Measurements from ENCODE around the gene ADCK1. TPM values are rescaled to one million over a fixed set of nuclear protein-coding genes. Genes with fewer than 3 reads are reported as not detected.

The ADCK1 gene
- polyA plus RNA-seq, 1 donor from 2014 or later, result 13.6 TPM

DNA sequence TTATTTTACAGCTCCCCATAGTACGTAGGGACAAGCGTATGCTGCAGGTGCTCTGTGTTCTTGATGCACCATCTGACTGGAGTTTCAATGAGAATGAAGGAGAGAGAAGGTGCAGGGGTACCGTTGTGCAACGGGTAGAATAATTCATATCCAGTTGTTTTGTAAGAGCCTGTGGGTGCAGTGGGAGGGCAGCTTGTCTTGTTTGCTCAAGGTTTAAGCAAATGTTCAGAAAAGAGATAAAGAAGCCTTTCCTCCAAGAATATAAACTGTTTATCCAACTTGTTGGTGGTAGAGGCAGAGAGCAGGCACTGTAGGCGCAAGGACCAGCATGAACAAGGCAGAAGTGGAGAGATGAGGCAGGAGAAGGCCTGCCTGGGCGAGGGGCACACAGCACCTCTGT lies 64.2 kb downstream of the ADCK1 start:
- Histone ChIP-seq H3K27ac (ENCODE audit: low read length) (no peak overlapping the region), H3K4me2 (ENCODE audit: low read length) (no peak overlapping the region), H4K20me1 (ENCODE audit: insufficient read depth) (no peaks in the 10 kb centered on the region), H3K9ac (ENCODE audit: low read length) (no peak overlapping the region), H2AFZ (ENCODE audit: low read depth, low read length) (no peak overlapping the region), H3K9me2 (ENCODE audit: insufficient read depth, low read length) (no peaks in the 10 kb centered on the region), H3K9me3 (ENCODE audit: low read length) (no peaks in the 10 kb centered on the region), H3K36me3 (ENCODE audit: insufficient read depth, low read length) (no peaks in the 10 kb centered on the region), H3K27me3 (ENCODE audit: insufficient read depth, low read depth, low read length) (no peaks in the 10 kb centered on the region), H3K79me2 (replicated peaks; ENCODE audit: insufficient read depth, low read length) (no peaks in the 10 kb centered on the region), H3K4me3 (ENCODE audit: low read length) (no peak overlapping the region), H3F3A (ENCODE audit: insufficient read depth, low read length, poor library complexity, severe bottlenecking) (no peaks in the 10 kb centered on the region)
- TF ChIP-seq EP300 (conservative IDR thresholded peaks at IDR 0.05; ENCODE audit: poor library complexity, severe bottlenecking), result no peak
- no peak for TF ChIP-seq RAD21 (conservative IDR thresholded peaks at IDR 0.05)
- TF ChIP-seq TAF1 (IDR thresholded peaks at IDR 0.05; ENCODE audit: low read depth), result no peak
- no peak for TF ChIP-seq MXI1 (conservative IDR thresholded peaks at IDR 0.05; ENCODE audit: poor library complexity, severe bottlenecking)
- no peak for TF ChIP-seq SMC3 (conservative IDR thresholded peaks at IDR 0.05; ENCODE audit: poor library complexity)
- no peak for TF ChIP-seq EZH2 (IDR thresholded peaks at IDR 0.05; ENCODE audit: borderline replicate concordance, insufficient read depth, low read length, poor library complexity, severe bottlenecking)
- TF ChIP-seq, protein P1, sequence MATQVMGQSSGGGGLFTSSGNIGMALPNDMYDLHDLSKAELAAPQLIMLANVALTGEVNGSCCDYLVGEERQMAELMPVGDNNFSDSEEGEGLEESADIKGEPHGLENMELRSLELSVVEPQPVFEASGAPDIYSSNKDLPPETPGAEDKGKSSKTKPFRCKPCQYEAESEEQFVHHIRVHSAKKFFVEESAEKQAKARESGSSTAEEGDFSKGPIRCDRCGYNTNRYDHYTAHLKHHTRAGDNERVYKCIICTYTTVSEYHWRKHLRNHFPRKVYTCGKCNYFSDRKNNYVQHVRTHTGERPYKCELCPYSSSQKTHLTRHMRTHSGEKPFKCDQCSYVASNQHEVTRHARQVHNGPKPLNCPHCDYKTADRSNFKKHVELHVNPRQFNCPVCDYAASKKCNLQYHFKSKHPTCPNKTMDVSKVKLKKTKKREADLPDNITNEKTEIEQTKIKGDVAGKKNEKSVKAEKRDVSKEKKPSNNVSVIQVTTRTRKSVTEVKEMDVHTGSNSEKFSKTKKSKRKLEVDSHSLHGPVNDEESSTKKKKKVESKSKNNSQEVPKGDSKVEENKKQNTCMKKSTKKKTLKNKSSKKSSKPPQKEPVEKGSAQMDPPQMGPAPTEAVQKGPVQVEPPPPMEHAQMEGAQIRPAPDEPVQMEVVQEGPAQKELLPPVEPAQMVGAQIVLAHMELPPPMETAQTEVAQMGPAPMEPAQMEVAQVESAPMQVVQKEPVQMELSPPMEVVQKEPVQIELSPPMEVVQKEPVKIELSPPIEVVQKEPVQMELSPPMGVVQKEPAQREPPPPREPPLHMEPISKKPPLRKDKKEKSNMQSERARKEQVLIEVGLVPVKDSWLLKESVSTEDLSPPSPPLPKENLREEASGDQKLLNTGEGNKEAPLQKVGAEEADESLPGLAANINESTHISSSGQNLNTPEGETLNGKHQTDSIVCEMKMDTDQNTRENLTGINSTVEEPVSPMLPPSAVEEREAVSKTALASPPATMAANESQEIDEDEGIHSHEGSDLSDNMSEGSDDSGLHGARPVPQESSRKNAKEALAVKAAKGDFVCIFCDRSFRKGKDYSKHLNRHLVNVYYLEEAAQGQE (IDR thresholded peaks at IDR 0.05; ENCODE audit: borderline replicate concordance), result no peak

DNA sequence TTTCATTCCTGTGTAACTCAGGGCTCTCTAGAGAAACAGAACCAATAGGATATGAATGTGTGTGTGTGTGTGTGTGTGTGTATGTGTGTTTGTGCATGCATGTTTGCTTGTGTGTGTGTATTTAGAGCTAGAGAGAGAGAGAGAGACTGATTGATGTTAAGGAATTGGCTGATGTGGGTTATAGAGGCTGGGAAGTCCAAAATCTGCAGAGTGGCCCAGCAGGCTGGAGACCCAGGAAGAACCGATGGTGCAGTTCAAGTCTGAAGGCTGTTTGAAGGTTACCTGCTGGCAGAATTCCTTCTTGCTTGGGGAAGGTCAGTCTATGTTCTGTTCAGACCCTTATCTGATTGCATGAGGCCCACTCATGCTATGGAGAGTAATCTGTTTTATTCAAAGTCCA lies 64.7 kb downstream of the ADCK1 start:
- no peaks in the 10 kb centered on the region for H3K27me3 ChIP-seq (ENCODE audit: insufficient read depth, low read depth, low read length)
- no peaks in the 10 kb centered on the region for H3F3A ChIP-seq (ENCODE audit: insufficient read depth, low read length, poor library complexity, severe bottlenecking)
- no peaks in the 10 kb centered on the region for H3K9me2 ChIP-seq (ENCODE audit: insufficient read depth, low read length)
- H3K9ac ChIP-seq (ENCODE audit: low read length), result no peak overlapping the region
- H3K4me3 ChIP-seq (ENCODE audit: low read length), result no peak overlapping the region
- TF ChIP-seq TAF1 (IDR thresholded peaks at IDR 0.05; ENCODE audit: low read depth) (no peak), EP300 (conservative IDR thresholded peaks at IDR 0.05; ENCODE audit: poor library complexity, severe bottlenecking) (no peak), MXI1 (conservative IDR thresholded peaks at IDR 0.05; ENCODE audit: poor library complexity, severe bottlenecking) (no peak), RAD21 (conservative IDR thresholded peaks at IDR 0.05) (no peak), POLR2AphosphoS5 (IDR thresholded peaks at IDR 0.05) (no peak), EZH2 (IDR thresholded peaks at IDR 0.05; ENCODE audit: borderline replicate concordance, insufficient read depth, low read length, poor library complexity, severe bottlenecking) (no peak), SMC3 (conservative IDR thresholded peaks at IDR 0.05; ENCODE audit: poor library complexity) (no peak)
- TF ChIP-seq, protein P2, sequence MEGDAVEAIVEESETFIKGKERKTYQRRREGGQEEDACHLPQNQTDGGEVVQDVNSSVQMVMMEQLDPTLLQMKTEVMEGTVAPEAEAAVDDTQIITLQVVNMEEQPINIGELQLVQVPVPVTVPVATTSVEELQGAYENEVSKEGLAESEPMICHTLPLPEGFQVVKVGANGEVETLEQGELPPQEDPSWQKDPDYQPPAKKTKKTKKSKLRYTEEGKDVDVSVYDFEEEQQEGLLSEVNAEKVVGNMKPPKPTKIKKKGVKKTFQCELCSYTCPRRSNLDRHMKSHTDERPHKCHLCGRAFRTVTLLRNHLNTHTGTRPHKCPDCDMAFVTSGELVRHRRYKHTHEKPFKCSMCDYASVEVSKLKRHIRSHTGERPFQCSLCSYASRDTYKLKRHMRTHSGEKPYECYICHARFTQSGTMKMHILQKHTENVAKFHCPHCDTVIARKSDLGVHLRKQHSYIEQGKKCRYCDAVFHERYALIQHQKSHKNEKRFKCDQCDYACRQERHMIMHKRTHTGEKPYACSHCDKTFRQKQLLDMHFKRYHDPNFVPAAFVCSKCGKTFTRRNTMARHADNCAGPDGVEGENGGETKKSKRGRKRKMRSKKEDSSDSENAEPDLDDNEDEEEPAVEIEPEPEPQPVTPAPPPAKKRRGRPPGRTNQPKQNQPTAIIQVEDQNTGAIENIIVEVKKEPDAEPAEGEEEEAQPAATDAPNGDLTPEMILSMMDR (IDR thresholded peaks at IDR 0.05; ENCODE audit: poor library complexity, severe bottlenecking), result no peak
- no peaks in the 10 kb centered on the region for H4K20me1 ChIP-seq (ENCODE audit: insufficient read depth)
- H3K79me2 ChIP-seq (replicated peaks; ENCODE audit: insufficient read depth, low read length), result no peaks in the 10 kb centered on the region
- no peaks in the 10 kb centered on the region for H3K36me3 ChIP-seq (ENCODE audit: insufficient read depth, low read length)
- H3K9me3 ChIP-seq (ENCODE audit: low read length), result no peaks in the 10 kb centered on the region
- no peak overlapping the region for H3K27ac ChIP-seq (ENCODE audit: low read length)
- H2AFZ ChIP-seq (ENCODE audit: low read depth, low read length), result no peak overlapping the region
- no peak overlapping the region for H3K4me2 ChIP-seq (ENCODE audit: low read length)

Measured in neural cell (in vitro differentiated cells).